Endothelial cell (in vitro differentiated cells): ENCODE measurements around the gene TTC33. TPM values are rescaled to one million over a fixed set of nuclear protein-coding genes. Genes with fewer than 3 reads are reported as not detected.

Source experiments
- DNase-seq: peaks from one replicate; pipeline ENCODE4 v3.0.0; 2021; ENCODE audit warnings: low spot score
- H3K27ac Mint-ChIP-seq: one replicate; pipeline ENCODE4 v1.8.0; 2021; ENCODE audit warnings: mixed read lengths, inconsistent platforms; ENCODE audit not compliant: unreplicated experiment
- H3K27me3 Mint-ChIP-seq: one replicate; pipeline ENCODE4 v1.8.0; 2021; ENCODE audit warnings: mild to moderate bottlenecking, moderate library complexity, mixed read lengths, inconsistent platforms; ENCODE audit not compliant: unreplicated experiment
- H3K36me3 Mint-ChIP-seq: one replicate; pipeline ENCODE4 v1.8.0; 2021; ENCODE audit warnings: mild to moderate bottlenecking, low read depth, mixed read lengths, inconsistent platforms; ENCODE audit not compliant: unreplicated experiment
- H3K4me1 Mint-ChIP-seq: one replicate; pipeline ENCODE4 v1.8.0; 2021; ENCODE audit warnings: mild to moderate bottlenecking, mixed read lengths, inconsistent platforms; ENCODE audit not compliant: unreplicated experiment
- H3K4me3 Mint-ChIP-seq: one replicate; pipeline ENCODE4 v1.8.0; 2021; ENCODE audit warnings: mild to moderate bottlenecking, mixed read lengths, inconsistent platforms; ENCODE audit not compliant: unreplicated experiment
- H3K9me3 Mint-ChIP-seq: one replicate; pipeline ENCODE4 v1.8.0; 2021; ENCODE audit warnings: mixed read lengths, inconsistent platforms; ENCODE audit not compliant: unreplicated experiment
- CTCF ChIP-seq: fragments of 200-600 bp; sonication (generic); IDR thresholded peaks from one replicate; pipeline ENCODE4 v1.5.0; 2021; ENCODE audit warnings: antibody characterized with exemption; ENCODE audit not compliant: unreplicated experiment
- total RNA-seq: library from RNA; stranded (reverse); fragmentation: NEBNext Ultra II Directional; extraction: Animal tissue kit (Norgen Biotek cat#: 25700); gene quantifications from one replicate; pipeline ENCODE4 v1.2.1, GENCODE V29; 2021; ENCODE audit not compliant: unreplicated experiment

The TTC33 gene
- total RNA-seq, 1 donor from 2014 or later: 8.6 TPM

- no peak for TF ChIP-seq CTCF
- Mint-ChIP-seq H3K4me3 (no peak overlapping the region), H3K27ac (no peak overlapping the region), H3K27me3 (no peaks in the 10 kb centered on the region), H3K36me3 (no peaks in the 10 kb centered on the region), H3K4me1 (no peaks in the 10 kb centered on the region), H3K9me3 (no peaks in the 10 kb centered on the region)
- DNase-seq: no peak
Measured at GRCh38 chr5:40619421-40619820, 136.3 kb downstream of the TTC33 start.

GRCh38 chr5:40618926-40619325 is 136.8 kb downstream of the TTC33 start:
- no peak overlapping the region for H3K4me3 Mint-ChIP-seq
- H3K36me3 Mint-ChIP-seq: no peaks in the 10 kb centered on the region
- H3K4me1 Mint-ChIP-seq: no peaks in the 10 kb centered on the region

GRCh38 chr5:40616781-40617180 is 139.0 kb downstream of the TTC33 start:
- Mint-ChIP-seq H3K4me1 (no peaks in the 10 kb centered on the region), H3K27ac (no peak overlapping the region), H3K36me3 (no peaks in the 10 kb centered on the region), H3K27me3 (no peaks in the 10 kb centered on the region), H3K4me3 (no peak overlapping the region), H3K9me3 (no peaks in the 10 kb centered on the region)
- no peak for DNase-seq
- no peak for TF ChIP-seq CTCF

More at GRCh38 chr5:40618926-40619325, 136.8 kb downstream of the TTC33 start:
- Mint-ChIP-seq H3K27me3 (no peaks in the 10 kb centered on the region), H3K27ac (no peak overlapping the region), H3K9me3 (no peaks in the 10 kb centered on the region)
- no peak for TF ChIP-seq CTCF
- no peak for DNase-seq

- H3K4me3 Mint-ChIP-seq: no peak overlapping the region
- H3K27me3 Mint-ChIP-seq: no peaks in the 10 kb centered on the region
- DNase-seq: no peak
- no peaks in the 10 kb centered on the region for H3K4me1 Mint-ChIP-seq
- TF ChIP-seq CTCF: no peak
- no peak overlapping the region for H3K27ac Mint-ChIP-seq
- H3K9me3 Mint-ChIP-seq: no peaks in the 10 kb centered on the region
- no peaks in the 10 kb centered on the region for H3K36me3 Mint-ChIP-seq
Measured at GRCh38 chr5:40615586-40616170, 140.1 kb downstream of the TTC33 start.

- no peak for TF ChIP-seq CTCF
- no peak for DNase-seq
- no peak overlapping the region for H3K4me3 Mint-ChIP-seq
- no peaks in the 10 kb centered on the region for H3K27me3 Mint-ChIP-seq
- no peaks in the 10 kb centered on the region for H3K36me3 Mint-ChIP-seq
- no peak overlapping the region for H3K27ac Mint-ChIP-seq
- H3K4me1 Mint-ChIP-seq: no peaks in the 10 kb centered on the region
- H3K9me3 Mint-ChIP-seq: no peaks in the 10 kb centered on the region
Measured at GRCh38 chr5:40614923-40615585, 140.7 kb downstream of the TTC33 start.
